GM18508 (cell line): Measurements from ENCODE around the gene MYOCOS.
"Not testable (repeated sequence)": the region's sequence is repeated elsewhere in the genome, so short reads cannot be mapped to it uniquely, and the experiment has no call there.

Experiments
- ATAC-seq: cut with Tn5 transposase; IDR thresholded peaks from one replicate; pipeline ENCODE4 v1.9.1; 2021; ENCODE audit warnings: moderate number of reproducible peaks; ENCODE audit not compliant: insufficient read depth, unreplicated experiment

MYOCOS gene, protein sequence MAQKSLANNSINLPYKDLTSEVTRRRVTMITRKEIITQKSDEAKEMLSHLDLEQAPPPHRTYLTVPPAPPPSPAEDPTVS

DNA sequence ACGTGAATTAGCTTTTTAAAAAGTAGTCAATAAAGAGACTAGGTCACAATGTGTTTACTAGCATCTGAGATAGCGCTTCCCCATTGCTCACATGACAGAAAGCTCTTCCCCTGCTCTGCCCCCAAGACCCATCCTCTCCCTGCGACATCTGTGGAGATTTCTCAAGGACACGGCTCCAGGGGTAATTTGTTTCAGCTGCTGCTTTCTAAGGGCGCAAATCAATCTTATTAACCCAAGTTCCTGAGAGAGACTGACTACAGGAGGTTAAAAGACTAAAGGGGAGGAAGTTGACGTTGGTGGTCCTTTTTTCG lies at the start of gene MYOCOS:
TSS of gene MYOCOS (plus strand) at position 92 of the 311 bp plus-strand sequence. CDS start 1,641 bp downstream, outside the sequence.
- ATAC-seq, result no peak

GRCh38 chr1:171576144-171576543 lies 45.9 kb upstream of the MYOCOS start:
- no peak for ATAC-seq

DNA sequence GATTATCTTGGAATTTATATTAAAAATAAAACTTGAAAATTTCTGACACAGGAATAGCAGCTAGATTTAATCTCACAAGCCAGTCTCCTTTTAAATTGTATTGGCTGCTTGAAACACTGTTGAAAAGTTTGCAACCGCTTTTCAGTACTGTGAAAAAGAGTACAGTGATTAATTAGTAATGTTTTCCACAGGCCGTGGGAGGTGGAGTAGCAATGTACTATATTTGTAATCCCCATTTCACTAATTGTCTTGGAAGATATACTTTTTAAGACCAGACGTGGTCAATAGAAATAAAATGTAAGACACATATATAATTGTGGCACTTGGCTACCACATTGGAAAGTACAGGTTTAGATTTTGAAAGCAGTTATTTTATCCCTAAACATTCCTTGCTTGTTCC lies 40.8 kb upstream of the MYOCOS start:
- no peak for ATAC-seq

DNA sequence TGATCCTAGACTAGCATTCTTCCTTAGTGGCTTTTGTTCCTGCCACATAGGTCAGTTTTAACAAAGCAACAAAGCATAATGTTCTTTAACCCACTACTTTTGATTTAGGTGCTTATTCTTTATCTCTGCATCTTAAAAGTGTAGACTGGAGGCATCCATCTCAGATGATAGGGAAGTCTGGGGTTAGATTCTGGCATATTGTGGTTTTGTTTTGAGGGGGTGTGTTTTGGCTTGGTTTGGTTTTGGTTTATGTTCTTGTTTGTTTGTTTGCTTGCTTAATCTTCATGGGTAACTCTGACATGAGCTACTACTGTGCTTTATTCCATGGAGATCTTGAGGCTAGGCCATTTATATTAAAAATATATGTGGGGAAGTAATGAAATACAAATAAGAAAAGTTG lies 40.3 kb upstream of the MYOCOS start:
- ATAC-seq, result no peak

GRCh38 chr1:171582589-171582988 lies 39.5 kb upstream of the MYOCOS start:
- no peak for ATAC-seq

- ATAC-seq, result no peak
Observed at GRCh38 chr1:171583591-171584201, 38.3 kb upstream of the MYOCOS start.

DNA sequence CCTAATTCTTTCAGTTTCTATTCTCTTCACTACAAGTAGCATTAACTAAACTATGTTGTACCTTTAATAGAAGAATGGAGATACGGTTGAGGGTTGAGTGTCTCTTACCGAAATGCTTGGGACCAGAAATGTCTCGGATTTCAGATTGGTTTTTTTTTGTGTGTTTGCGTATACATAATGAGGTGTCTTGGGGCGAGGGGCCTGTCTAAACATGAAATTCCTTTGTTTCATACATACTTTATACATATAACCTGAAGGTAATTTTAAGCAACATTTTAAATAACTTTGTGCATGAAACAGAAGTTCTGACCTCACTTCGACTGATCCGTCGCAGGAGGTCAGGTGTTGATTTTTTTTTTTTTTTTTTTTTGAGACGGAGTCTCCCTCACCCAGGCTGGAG lies 36.3 kb upstream of the MYOCOS start:
- ATAC-seq, result no peak

- ATAC-seq, result no peak
Observed at GRCh38 chr1:171588230-171588629, 33.8 kb upstream of the MYOCOS start.

DNA sequence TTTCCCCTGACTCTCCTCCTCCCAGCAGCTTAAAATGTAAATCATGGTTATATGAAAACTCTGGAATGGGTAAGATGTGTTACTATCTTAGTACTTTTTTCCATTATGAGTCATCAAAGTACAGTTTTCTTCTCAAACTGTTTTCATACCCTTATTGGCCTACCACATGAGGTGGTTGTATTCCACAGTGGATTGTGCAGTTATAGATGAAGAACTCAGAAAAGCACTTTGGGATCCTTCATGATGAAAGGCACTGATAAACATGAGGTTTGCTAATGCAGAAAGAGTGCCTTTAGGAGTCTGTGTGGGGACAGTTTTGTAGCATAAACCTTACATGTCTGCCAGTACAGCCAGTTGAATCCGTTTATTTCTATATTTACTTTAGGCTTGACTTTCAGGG lies 32.0 kb upstream of the MYOCOS start:
- ATAC-seq, result no peak

GRCh38 chr1:171595324-171595723 lies 26.7 kb upstream of the MYOCOS start:
- ATAC-seq, result no peak

- no peak for ATAC-seq
Observed at GRCh38 chr1:171596119-171596518, 25.9 kb upstream of the MYOCOS start.

DNA sequence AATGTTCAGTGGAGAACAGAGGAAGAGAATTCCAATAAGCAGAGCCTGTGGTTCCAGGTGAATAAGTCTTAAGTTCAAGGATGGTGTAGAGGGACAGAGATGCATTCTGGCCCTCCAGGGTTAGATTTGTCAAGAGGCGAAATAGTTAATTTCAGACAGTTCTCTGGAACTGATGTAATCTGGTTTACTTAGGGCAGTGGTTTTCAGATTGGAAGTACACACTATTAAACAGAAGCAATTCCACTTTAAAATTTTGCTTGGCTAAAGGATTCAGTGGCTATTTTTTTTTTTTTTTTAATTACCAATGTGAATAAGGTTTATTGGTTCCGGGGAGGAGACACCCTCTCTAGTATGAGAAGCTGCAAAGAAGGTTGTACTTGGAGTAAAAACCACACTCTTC lies 25.3 kb upstream of the MYOCOS start:
- no peak for ATAC-seq

DNA sequence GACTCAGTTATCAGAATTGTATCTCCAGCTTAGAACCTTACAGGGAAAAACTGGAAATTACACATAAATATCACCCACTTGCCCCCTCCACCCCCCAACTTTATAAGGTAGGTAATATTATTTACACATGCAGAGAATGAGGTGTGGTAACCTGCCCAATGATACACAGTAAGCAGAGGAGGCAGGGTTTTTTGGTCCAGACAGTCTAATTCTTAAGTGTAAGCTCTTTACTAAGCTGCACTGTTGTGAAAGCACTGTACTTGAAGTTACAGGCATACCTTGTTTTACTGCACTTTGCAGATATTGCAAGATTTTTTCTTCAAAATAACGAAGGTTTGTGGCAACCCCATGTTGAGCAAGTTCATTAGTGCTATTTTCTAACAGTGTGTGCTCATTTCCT lies 24.8 kb upstream of the MYOCOS start:
- ATAC-seq, result no peak

DNA sequence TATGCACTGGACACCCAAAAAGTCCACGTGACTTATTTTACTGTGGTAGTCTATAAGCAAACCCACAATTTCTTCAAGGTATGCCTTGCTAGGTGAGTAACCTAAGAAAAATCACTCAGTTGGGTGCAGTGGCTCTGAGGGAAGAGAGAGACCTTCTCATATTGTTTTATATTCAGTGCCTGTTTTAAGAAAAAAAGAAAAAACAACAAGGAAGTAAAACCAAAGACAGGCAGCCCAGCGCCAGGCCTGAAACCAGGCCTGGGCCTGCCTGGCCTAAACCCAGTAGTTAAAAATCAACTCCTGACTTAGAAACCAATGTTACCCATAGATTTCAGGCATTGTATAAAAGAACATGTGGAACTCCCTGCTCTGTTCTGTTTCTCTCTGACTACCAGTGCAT lies 21.7 kb upstream of the MYOCOS start:
- ATAC-seq, result not testable (repeated sequence)

GRCh38 chr1:171600862-171601261 lies 21.2 kb upstream of the MYOCOS start:
- no peak for ATAC-seq

GRCh38 chr1:171603042-171603441 lies 19.0 kb upstream of the MYOCOS start:
- not testable (repeated sequence) for ATAC-seq

GRCh38 chr1:171606402-171606941 lies 15.6 kb upstream of the MYOCOS start:
- ATAC-seq, result peak; percentile 41

DNA sequence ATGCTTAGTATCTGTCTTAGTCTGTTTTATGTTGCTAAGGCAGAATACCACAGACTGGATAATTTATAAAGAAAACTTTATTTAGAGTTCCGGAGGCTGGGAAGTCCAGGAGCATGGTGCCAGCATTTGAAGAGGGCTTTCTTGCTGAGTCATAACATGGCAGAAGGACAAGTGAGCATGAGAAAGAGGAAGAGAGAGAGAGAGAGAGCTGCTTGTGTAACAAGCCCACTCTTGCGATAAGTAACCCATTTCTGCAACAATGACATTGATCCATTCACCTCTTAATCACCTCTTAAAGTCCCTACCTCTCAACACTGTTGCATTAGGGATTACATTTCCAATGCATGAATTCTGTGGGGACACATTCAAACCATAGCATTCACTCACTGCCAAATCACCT lies 11.7 kb upstream of the MYOCOS start:
- peak; percentile 44 for ATAC-seq

DNA sequence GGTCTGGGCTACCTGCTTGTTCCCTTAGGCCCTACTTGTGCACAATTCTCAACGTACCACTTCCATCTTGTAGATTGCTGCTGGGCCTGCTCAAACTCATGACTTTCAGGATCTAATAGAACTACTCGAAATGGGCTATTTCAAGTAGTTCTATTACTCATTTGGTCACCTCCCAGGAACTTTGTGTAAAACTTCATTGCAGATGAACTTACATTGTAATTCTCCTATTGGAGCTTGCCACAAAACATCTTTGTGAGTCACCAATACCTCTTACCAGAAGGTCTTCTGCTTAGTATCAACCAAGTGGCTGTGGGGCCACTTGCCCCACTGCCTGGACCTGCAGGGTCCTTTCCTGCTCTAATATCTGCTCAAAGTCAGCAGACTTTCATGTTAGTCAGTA lies 10.7 kb upstream of the MYOCOS start:
- no peak for ATAC-seq

GRCh38 chr1:171613282-171613681 lies 8.8 kb upstream of the MYOCOS start:
- ATAC-seq, result no peak

GRCh38 chr1:171615122-171615906 lies 6.7 kb upstream of the MYOCOS start:
- not testable (repeated sequence) for ATAC-seq

GRCh38 chr1:171616586-171616985 lies 5.5 kb upstream of the MYOCOS start:
- ATAC-seq, result no peak
